Peyer's patch (tissue), 4 donors: ENCODE data around the gene SCFD2.

Experiments
- CTCF ChIP-seq, 6 experiments: fragments of 450-650 bp in 4 of 6; fragments of 200-600 bp in 2 of 6; sonication (generic) in 1 of 6; IDR thresholded peaks; one replicate each; pipeline ENCODE4 v1.5.1; 2017 to 2019; ENCODE audit warnings: antibody characterized with exemption in 6 of 6, mild to moderate bottlenecking in 3 of 6, moderate library complexity in 1 of 6
- POLR2A ChIP-seq, 2 donors: fragments of 450-650 bp; IDR thresholded peaks; one replicate each; pipeline ENCODE4 v1.5.1; 2017; ENCODE audit warnings: antibody characterized with exemption in 2 of 2, mild to moderate bottlenecking in 2 of 2, moderate library complexity in 2 of 2

- TF ChIP-seq CTCF (IDR thresholded peaks at IDR 0.05) (no peak), POLR2A (IDR thresholded peaks at IDR 0.05) (no peak)
These were observed 531.8 kb downstream of the SCFD2 start for GRCh38 chr4:52833941-52834525.
